ENCODE data around the gene PFN4. TPM values are rescaled to one million over a fixed set of nuclear protein-coding genes. Genes with fewer than 3 reads are reported as not detected.

PFN4 gene
- total RNA-seq, 3 donors from 2014 or later (not counting 1 experiment from before 2014, with no cell fraction given), result not detected

DNA sequence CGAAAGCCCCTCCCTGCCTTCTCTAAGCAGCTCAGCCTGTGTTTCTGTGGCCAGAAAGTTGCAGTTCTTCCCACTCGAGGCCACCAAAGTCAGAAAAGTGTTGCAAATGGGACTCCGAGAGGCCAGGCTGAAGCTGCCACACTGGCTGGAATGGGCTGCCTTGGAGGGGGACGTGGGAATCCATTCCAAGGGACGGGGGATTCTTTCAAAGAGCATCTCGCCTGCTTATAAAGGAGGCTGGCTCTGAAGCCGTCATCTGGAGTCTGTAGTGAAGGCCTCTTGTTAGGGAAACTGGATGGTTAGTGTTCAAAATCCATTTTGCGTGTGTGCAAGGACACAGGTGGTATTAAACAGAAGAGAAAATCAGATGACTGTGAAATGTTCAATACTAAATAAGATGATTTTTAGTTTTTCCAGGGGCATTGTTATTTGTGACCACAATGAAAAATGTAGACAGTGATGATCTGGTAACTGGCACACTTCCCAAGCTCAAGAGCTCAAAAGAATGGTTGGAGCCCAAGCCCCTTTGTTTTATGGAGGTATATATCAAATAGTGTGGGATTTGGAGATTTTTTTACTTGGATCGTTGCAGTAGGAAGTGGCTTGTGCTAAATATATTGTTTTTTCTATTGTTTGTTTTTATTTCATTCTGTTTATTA lies 917 bp upstream of the PFN4 start:
- Histone ChIP-seq H3K27ac (ENCODE audit: low read length) (peak overlapping the region; percentile 81), H3K4me3 (ENCODE audit: low read length) (peak overlapping the region; percentile 65), H3K27me3 (ENCODE audit: control insufficient read depth, insufficient read depth, low read length) (no peaks in the 10 kb centered on the region), H3K4me1 (ENCODE audit: control insufficient read depth, insufficient read depth, low read length) (peaks cover 11% of the 10 kb centered on the region), H3K9me3 (ENCODE audit: control insufficient read depth, insufficient read depth, low read length) (no peaks in the 10 kb centered on the region), H3K36me3 (ENCODE audit: control insufficient read depth, insufficient read depth, low read length) (no peaks in the 10 kb centered on the region)
- no peak for DNase-seq
- H3K4me1 Mint-ChIP-seq, result peaks cover 15 to 27% of the 10 kb centered on the region in 2 donors
- H3K36me3 Mint-ChIP-seq, result no peaks in the 10 kb centered on the region
- TF ChIP-seq, protein P1, sequence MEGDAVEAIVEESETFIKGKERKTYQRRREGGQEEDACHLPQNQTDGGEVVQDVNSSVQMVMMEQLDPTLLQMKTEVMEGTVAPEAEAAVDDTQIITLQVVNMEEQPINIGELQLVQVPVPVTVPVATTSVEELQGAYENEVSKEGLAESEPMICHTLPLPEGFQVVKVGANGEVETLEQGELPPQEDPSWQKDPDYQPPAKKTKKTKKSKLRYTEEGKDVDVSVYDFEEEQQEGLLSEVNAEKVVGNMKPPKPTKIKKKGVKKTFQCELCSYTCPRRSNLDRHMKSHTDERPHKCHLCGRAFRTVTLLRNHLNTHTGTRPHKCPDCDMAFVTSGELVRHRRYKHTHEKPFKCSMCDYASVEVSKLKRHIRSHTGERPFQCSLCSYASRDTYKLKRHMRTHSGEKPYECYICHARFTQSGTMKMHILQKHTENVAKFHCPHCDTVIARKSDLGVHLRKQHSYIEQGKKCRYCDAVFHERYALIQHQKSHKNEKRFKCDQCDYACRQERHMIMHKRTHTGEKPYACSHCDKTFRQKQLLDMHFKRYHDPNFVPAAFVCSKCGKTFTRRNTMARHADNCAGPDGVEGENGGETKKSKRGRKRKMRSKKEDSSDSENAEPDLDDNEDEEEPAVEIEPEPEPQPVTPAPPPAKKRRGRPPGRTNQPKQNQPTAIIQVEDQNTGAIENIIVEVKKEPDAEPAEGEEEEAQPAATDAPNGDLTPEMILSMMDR (IDR thresholded peaks at IDR 0.05), result no peak
- 14% methylated on average over 8 of the region's 9 CpGs for WGBS (ENCODE audit: insufficient coverage)
- ATAC-seq, result peak in 1 of 3 donors; percentile 11
- peak overlapping the region; percentile 83 for H3K4me3 Mint-ChIP-seq
- H3K27ac Mint-ChIP-seq, result peak overlapping the region; percentile 80 to 83
- intact Hi-C loops (cut with micrococcal nuclease), result no loop called here
- no peaks in the 10 kb centered on the region for H3K9me3 Mint-ChIP-seq
- no peaks in the 10 kb centered on the region for H3K27me3 Mint-ChIP-seq (ENCODE audit: low read depth in 2 of 2)

DNA sequence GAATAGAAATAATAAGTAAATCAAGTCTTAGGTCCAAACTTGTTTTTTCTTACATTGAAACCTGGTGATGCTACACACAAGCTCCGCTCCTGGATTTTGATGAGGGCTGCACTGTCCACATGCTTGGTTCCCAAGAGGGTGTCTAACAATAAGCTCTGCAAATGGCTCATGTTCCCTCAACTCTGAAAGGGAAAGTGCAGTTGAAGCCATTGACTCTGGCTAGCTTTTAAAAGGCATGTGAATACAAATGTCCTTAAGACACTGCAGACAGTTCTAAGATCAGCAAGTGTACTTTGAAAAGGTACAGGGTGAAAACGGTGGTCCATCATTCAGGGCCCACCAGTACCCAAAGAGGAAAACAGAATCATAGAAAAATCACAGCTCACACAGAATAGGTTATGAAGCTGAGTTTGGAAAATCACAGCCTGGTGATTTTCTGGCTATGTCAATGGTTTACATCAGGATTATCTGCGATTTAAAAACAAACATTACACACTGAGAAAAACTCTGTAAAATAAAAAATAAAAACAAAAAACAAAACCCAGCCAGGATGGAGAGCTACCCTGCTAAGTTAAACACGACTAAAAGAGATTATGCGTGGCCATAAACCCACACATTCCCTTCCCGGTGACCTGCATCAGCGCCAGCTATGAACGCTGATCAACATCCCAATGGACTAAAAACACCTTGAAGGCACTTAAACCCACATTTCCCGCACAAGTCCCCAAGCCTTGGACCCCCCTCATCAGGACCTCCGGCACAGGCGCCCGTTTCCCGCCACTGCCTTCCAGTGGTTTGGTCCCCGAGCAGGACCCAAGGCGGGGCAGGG lies 554 bp downstream of the PFN4 start:
- ATAC-seq (no peak), DNase-seq (no peak)
- peaks cover 11% of the 10 kb centered on the region for H3K4me1 ChIP-seq (ENCODE audit: control insufficient read depth, insufficient read depth, low read length)
- Mint-ChIP-seq H3K4me3 (peak overlapping the region; percentile 95), H3K27ac (peak overlapping the region; percentile 83 to 86), H3K36me3 (no peaks in the 10 kb centered on the region), H3K27me3 (ENCODE audit: low read depth in 2 of 2) (no peaks in the 10 kb centered on the region), H3K4me1 (peaks cover 15 to 27% of the 10 kb centered on the region in 2 donors), H3K9me3 (no peaks in the 10 kb centered on the region)
- no peaks in the 10 kb centered on the region for H3K9me3 ChIP-seq (ENCODE audit: control insufficient read depth, insufficient read depth, low read length)
- H3K36me3 ChIP-seq (ENCODE audit: control insufficient read depth, insufficient read depth, low read length), result no peaks in the 10 kb centered on the region
- peak overlapping the region; percentile 69 for H3K27ac ChIP-seq (ENCODE audit: low read length)
- WGBS (ENCODE audit: insufficient coverage), result 14% methylated on average over 15 of the region's 15 CpGs
- H3K4me3 ChIP-seq (ENCODE audit: low read length), result peak overlapping the region; percentile 65
- intact Hi-C loops (cut with micrococcal nuclease), result no loop called here
- no peaks in the 10 kb centered on the region for H3K27me3 ChIP-seq (ENCODE audit: control insufficient read depth, insufficient read depth, low read length)
- TF ChIP-seq, protein P1 (IDR thresholded peaks at IDR 0.05), result no peak

DNA sequence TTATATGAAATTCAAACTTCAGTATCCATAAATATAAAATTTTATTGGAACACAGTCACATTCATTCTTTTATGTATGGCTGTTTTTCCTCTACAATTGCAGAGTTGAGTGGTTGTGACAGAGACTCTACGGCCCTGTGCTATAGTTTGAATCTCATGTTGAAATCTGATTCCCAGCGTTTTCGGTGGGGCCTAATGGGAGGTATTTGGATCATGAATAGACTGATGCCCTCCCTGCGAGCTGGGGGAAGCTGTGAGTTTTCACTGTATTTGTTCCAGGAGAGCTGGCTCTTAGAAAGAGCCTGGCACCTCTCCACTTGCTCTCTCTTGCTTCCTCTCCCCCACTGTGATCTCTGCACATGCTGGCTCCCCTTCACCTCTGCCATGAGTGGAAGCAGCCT lies 1.7 kb downstream of the PFN4 start:
- no peak overlapping the region for H3K4me3 Mint-ChIP-seq
- no peak for DNase-seq
- peaks cover 15 to 23% of the 10 kb centered on the region in 2 donors for H3K4me1 Mint-ChIP-seq
- H3K27ac ChIP-seq (ENCODE audit: low read length), result no peak overlapping the region
- peaks cover 11% of the 10 kb centered on the region for H3K4me1 ChIP-seq (ENCODE audit: control insufficient read depth, insufficient read depth, low read length)
- peak overlapping the region in 1 of 2 donors; percentile 86 for H3K27ac Mint-ChIP-seq
- H3K4me3 ChIP-seq (ENCODE audit: low read length), result no peak overlapping the region
- intact Hi-C loops (cut with micrococcal nuclease), result no loop called here
- no peaks in the 10 kb centered on the region for H3K9me3 ChIP-seq (ENCODE audit: control insufficient read depth, insufficient read depth, low read length)
- TF ChIP-seq, protein P1 (IDR thresholded peaks at IDR 0.05), result no peak
- WGBS (ENCODE audit: insufficient coverage), result 98% methylated on average over 4 of the region's 4 CpGs
- H3K36me3 ChIP-seq (ENCODE audit: control insufficient read depth, insufficient read depth, low read length), result no peaks in the 10 kb centered on the region
- no peaks in the 10 kb centered on the region for H3K36me3 Mint-ChIP-seq
- no peaks in the 10 kb centered on the region for H3K27me3 Mint-ChIP-seq (ENCODE audit: low read depth in 2 of 2)
- H3K9me3 Mint-ChIP-seq, result no peaks in the 10 kb centered on the region
- no peaks in the 10 kb centered on the region for H3K27me3 ChIP-seq (ENCODE audit: control insufficient read depth, insufficient read depth, low read length)
- no peak for ATAC-seq

Measured in natural killer cell (primary cell).